HG03378 (cell line): ENCODE measurements around the gene OR10G4.
"Not testable (repeated sequence)": the region's sequence is repeated elsewhere in the genome, so short reads cannot be mapped to it uniquely, and the experiment has no call there.

ENCODE experiments used
- ATAC-seq: cut with Tn5 transposase; IDR thresholded peaks from one replicate; pipeline ENCODE4 v1.9.1; 2021; ENCODE audit warnings: mild to moderate bottlenecking, moderate library complexity; ENCODE audit not compliant: unreplicated experiment

OR10G4 gene

GRCh38 chr11:124012697-124013096 is at the start of gene OR10G4:
Gene OR10G4, plus strand, starts transcription at chr11:124012997. Its CDS starts 2,578 bp downstream, at chr11:124015575.
- no peak for ATAC-seq

GRCh38 chr11:123973816-123974215 is 39.0 kb upstream of the OR10G4 start:
- ATAC-seq = no peak

- ATAC-seq = no peak
These were observed 35.8 kb upstream of the OR10G4 start for GRCh38 chr11:123976770-123977560.

GRCh38 chr11:123977731-123978347 is 35.0 kb upstream of the OR10G4 start, which contains the start of gene OR10S1:
Gene OR10S1, minus strand, starts transcription at chr11:123977781. Its CDS starts 117 bp downstream, at chr11:123977664.
- ATAC-seq = no peak

GRCh38 chr11:123979311-123979710 is 33.5 kb upstream of the OR10G4 start:
- no peak for ATAC-seq

GRCh38 chr11:123995119-123995518 is 17.7 kb upstream of the OR10G4 start, which contains the start of gene OR10G6:
Gene OR10G6, minus strand, starts transcription at chr11:123995161. Its CDS starts 0 bp downstream, at chr11:123995161.
- ATAC-seq = no peak

- not testable (repeated sequence) for ATAC-seq
These were observed 3.0 kb downstream of the OR10G4 start for GRCh38 chr11:124015837-124016236.

GRCh38 chr11:124026498-124026897 is 13.7 kb downstream of the OR10G4 start, which contains the start of gene OR10G8:
Gene OR10G8, plus strand, starts transcription at chr11:124026798. Its CDS starts 2,825 bp downstream, at chr11:124029623.
- ATAC-seq = no peak

GRCh38 chr11:124036666-124037065 is 23.9 kb downstream of the OR10G4 start:
- no peak for ATAC-seq

- ATAC-seq = no peak
These were observed 26.8 kb downstream of the OR10G4 start for GRCh38 chr11:124039557-124039956.

GRCh38 chr11:124041254-124041653 is 28.5 kb downstream of the OR10G4 start, which contains the start of gene OR10G7:
Gene OR10G7, minus strand, starts transcription at chr11:124041325. Its CDS starts 2,324 bp downstream, at chr11:124039001.
- ATAC-seq = no peak

GRCh38 chr11:124043420-124043819 is 30.6 kb downstream of the OR10G4 start:
- no peak for ATAC-seq

- no peak for ATAC-seq
These were observed 38.0 kb downstream of the OR10G4 start for GRCh38 chr11:124050748-124051147.

- no peak for ATAC-seq
These were observed 40.2 kb downstream of the OR10G4 start for GRCh38 chr11:124052966-124053365.
